GM12878 (cell line): ENCODE results near the gene GBA2.

Experiments
- CEBPB ChIP-seq, 2 experiments: fragments of 150-350 bp in 1 of 2; IDR thresholded peaks; 2 replicates each; pipeline ENCODE4 v1.6.1; 2012 to 2014; ENCODE audit warnings: low read depth in 2 of 2, low read length in 2 of 2, borderline replicate concordance in 1 of 2, inconsistent platforms in 1 of 2
- CHD2 ChIP-seq: IDR thresholded peaks from 2 replicates; pipeline ENCODE4 v1.6.1; 2011; ENCODE audit warnings: low read depth, low read length, improper control_type of control experiment, borderline replicate concordance
- CHD4 ChIP-seq: fragments of 200-600 bp; sonication (generic); IDR thresholded peaks from 2 replicates; pipeline ENCODE4 v1.6.1; 2016; ENCODE audit warnings: mild to moderate bottlenecking
- EP300 ChIP-seq, 2 experiments: fragments of 150-350 bp in 1 of 2; IDR thresholded peaks; 2 replicates each; pipeline ENCODE4 v1.6.1; 2011 to 2012; ENCODE audit warnings: low read depth in 2 of 2, low read length in 2 of 2, borderline replicate concordance in 1 of 2, improper control_type of control experiment in 1 of 2, inconsistent platforms in 1 of 2; ENCODE audit not compliant: control insufficient read depth in 1 of 2
- EZH2 ChIP-seq: IDR thresholded peaks from 2 replicates; pipeline ENCODE4 v1.6.1; 2012; ENCODE audit warnings: low read depth, mild to moderate bottlenecking, control low read depth, inconsistent platforms, low read length, borderline replicate concordance; ENCODE audit not compliant: control insufficient read depth
- KDM1A ChIP-seq: fragments of 200-600 bp; sonication (generic); IDR thresholded peaks from 2 replicates; pipeline ENCODE4 v1.6.1; 2016; ENCODE audit warnings: borderline replicate concordance
- MAX ChIP-seq: IDR thresholded peaks from 2 replicates; pipeline ENCODE4 v1.6.1; 2012; ENCODE audit warnings: low read depth, low read length, improper control_type of control experiment
- POLR2AphosphoS2 ChIP-seq: IDR thresholded peaks from 2 replicates; pipeline ENCODE4 v1.6.1; 2011; ENCODE audit warnings: low read depth, mild to moderate bottlenecking, low read length, improper control_type of control experiment, moderate library complexity
- PRDM15 ChIP-seq: fragments of 450-650 bp; formaldehyde crosslinking; IDR thresholded peaks from 2 replicates; pipeline ENCODE4 v1.4.0; 2020; ENCODE audit warnings: mild to moderate bottlenecking, moderate library complexity
- SMAD1 ChIP-seq: fragments of 450-650 bp; IDR thresholded peaks from 2 replicates; pipeline ENCODE4 v1.6.1; 2018; ENCODE audit warnings: mild to moderate bottlenecking, low read depth; ENCODE audit not compliant: partially characterized antibody
- TF ChIP-seq, protein P1 (sequence below): fragments of 450-650 bp; IDR thresholded peaks from 2 replicates; pipeline ENCODE4 v1.6.1; 2018; ENCODE audit warnings: borderline replicate concordance, mild to moderate bottlenecking; ENCODE audit not compliant: partially characterized antibody
- TF ChIP-seq, protein P2 (sequence below), 3 experiments: IDR thresholded peaks in 2 of 3; conservative IDR thresholded peaks in 1 of 3; 2 replicates each; pipeline ENCODE4 v1.5.1; 2011; ENCODE audit warnings: low read depth in 3 of 3, low read length in 3 of 3, mild to moderate bottlenecking in 3 of 3, control low read depth in 2 of 3, moderate library complexity in 2 of 3, inconsistent platforms in 1 of 3, mixed read lengths in 1 of 3; ENCODE audit not compliant: control insufficient read depth in 2 of 3, insufficient read depth in 1 of 3; ENCODE audit errors: extremely low read depth in 1 of 3
- TF ChIP-seq, protein P3 (sequence below): IDR thresholded peaks from 2 replicates; pipeline ENCODE4 v1.6.1; 2011; ENCODE audit warnings: mild to moderate bottlenecking, low read depth, low read length, moderate library complexity; ENCODE audit not compliant: insufficient replicate concordance

DNA sequence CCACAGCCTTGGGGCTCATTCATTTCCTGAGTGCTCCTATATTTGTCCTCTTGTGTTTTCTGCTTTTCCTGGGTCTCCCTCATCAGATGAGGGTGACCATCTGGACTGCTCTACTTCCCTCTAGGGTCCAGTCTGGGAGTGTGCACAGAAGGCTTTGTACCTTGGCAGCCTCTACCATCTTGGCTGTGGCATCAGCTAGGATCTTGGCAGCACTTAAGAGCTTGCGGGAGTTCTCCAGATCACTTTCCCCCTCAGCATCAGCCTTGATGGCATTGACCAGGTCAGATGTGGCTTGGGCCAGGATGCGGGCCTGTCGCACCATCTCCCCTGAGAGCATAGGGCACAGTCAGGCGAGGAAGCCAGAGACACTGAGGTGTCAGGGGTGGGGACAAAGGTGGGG is 32.8 kb downstream of the GBA2 start:
- no peak for TF ChIP-seq KDM1A
- TF ChIP-seq, protein P1, sequence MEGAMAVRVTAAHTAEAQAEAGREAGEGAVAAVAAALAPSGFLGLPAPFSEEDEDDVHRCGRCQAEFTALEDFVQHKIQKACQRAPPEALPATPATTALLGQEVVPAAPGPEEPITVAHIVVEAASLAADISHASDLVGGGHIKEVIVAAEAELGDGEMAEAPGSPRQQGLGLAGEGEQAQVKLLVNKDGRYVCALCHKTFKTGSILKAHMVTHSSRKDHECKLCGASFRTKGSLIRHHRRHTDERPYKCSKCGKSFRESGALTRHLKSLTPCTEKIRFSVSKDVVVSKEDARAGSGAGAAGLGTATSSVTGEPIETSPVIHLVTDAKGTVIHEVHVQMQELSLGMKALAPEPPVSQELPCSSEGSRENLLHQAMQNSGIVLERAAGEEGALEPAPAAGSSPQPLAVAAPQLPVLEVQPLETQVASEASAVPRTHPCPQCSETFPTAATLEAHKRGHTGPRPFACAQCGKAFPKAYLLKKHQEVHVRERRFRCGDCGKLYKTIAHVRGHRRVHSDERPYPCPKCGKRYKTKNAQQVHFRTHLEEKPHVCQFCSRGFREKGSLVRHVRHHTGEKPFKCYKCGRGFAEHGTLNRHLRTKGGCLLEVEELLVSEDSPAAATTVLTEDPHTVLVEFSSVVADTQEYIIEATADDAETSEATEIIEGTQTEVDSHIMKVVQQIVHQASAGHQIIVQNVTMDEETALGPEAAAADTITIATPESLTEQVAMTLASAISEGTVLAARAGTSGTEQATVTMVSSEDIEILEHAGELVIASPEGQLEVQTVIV: no peak
- no peak for TF ChIP-seq EZH2
- no peak for TF ChIP-seq MAX
- no peak for TF ChIP-seq PRDM15
- TF ChIP-seq CEBPB (IDR thresholded peaks at IDR 0.05; ENCODE audit: borderline replicate concordance in 1 of 2, low read depth in 2 of 2, low read length in 2 of 2): no peak
- no peak for TF ChIP-seq EP300 (IDR thresholded peaks at IDR 0.05; ENCODE audit: borderline replicate concordance in 1 of 2, control insufficient read depth in 1 of 2, low read depth in 2 of 2, low read length in 2 of 2)
- TF ChIP-seq CHD4: no peak
- no peak for TF ChIP-seq SMAD1
- no peak for TF ChIP-seq POLR2AphosphoS2
- TF ChIP-seq, protein P2, sequence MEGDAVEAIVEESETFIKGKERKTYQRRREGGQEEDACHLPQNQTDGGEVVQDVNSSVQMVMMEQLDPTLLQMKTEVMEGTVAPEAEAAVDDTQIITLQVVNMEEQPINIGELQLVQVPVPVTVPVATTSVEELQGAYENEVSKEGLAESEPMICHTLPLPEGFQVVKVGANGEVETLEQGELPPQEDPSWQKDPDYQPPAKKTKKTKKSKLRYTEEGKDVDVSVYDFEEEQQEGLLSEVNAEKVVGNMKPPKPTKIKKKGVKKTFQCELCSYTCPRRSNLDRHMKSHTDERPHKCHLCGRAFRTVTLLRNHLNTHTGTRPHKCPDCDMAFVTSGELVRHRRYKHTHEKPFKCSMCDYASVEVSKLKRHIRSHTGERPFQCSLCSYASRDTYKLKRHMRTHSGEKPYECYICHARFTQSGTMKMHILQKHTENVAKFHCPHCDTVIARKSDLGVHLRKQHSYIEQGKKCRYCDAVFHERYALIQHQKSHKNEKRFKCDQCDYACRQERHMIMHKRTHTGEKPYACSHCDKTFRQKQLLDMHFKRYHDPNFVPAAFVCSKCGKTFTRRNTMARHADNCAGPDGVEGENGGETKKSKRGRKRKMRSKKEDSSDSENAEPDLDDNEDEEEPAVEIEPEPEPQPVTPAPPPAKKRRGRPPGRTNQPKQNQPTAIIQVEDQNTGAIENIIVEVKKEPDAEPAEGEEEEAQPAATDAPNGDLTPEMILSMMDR (IDR thresholded peaks at IDR 0.05 in 2 of 3, conservative IDR thresholded peaks at IDR 0.05 in 1 of 3; ENCODE audit: control insufficient read depth in 2 of 3, extremely low read depth in 1 of 3, insufficient read depth in 1 of 3, low read depth in 3 of 3, low read length in 3 of 3): no peak
- no peak for TF ChIP-seq CHD2
- TF ChIP-seq, protein P3, sequence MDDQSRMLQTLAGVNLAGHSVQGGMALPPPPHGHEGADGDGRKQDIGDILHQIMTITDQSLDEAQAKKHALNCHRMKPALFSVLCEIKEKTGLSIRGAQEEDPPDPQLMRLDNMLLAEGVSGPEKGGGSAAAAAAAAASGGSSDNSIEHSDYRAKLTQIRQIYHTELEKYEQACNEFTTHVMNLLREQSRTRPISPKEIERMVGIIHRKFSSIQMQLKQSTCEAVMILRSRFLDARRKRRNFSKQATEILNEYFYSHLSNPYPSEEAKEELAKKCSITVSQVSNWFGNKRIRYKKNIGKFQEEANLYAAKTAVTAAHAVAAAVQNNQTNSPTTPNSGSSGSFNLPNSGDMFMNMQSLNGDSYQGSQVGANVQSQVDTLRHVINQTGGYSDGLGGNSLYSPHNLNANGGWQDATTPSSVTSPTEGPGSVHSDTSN: no peak
